ENCODE results near the gene SMPD4. TPM values are rescaled to one million over a fixed set of nuclear protein-coding genes. Genes with fewer than 3 reads are reported as not detected.
"Not testable (repeated sequence)": the region's sequence is repeated elsewhere in the genome, so short reads cannot be mapped to it uniquely, and the experiment has no call there.

SMPD4 gene
- total and polyA plus RNA-seq, 5 donors, result 19.9 to 24.8 (median 24.1) TPM

DNA sequence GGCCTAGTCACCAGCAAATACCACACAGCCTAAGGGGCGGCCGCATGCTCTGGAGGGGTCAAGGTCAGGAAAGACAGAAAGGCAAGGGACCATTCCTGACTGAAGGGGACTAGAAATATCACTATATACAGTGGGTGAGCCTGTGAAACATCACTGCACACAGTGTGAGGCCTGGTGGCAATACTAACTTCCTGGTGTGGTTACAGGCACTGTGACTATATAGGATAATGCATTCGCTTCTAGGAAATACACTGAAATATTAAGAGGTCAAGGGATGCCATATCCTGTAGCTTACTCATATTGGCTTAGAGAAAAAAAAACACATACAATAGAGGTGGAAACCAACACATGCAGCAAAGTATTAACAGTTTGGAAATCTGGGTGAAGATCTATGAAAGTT, 12.2 kb downstream of the SMPD4 start:
- DNase-seq; intact Hi-C loops (cut with DNase I); H3K4me1 ChIP-seq (ENCODE audit: control insufficient read depth, insufficient read depth, low read length); H3K4me3 ChIP-seq (ENCODE audit: low read length); H3K27me3 ChIP-seq (ENCODE audit: control insufficient read depth, insufficient read depth); H3K9me3 ChIP-seq (ENCODE audit: control insufficient read depth, low read length); H3K27ac ChIP-seq (ENCODE audit: low read length); ATAC-seq: not testable (repeated sequence)
- WGBS, result 93% methylated on average over 3 of the region's 3 CpGs

DNA sequence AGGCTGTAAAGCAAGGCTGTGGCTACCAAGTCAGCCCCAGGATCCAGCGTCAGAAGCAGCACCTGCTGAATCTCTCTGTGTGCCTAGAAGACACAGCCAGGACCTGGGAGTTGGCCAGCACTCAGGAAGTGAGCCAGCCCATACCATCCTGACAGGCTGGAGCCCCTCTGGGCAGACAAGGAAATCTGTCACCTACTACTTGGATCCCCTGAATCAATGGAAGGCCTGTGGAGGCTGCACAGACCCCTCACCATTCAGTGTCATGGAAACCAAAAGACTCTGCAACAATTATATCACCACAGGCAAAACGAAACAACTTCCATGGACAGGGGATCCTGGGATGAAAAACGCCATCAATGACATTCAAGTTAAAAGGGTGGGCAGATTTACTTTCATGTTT, 14.8 kb downstream of the SMPD4 start:
- H3K27me3 ChIP-seq (ENCODE audit: control insufficient read depth, insufficient read depth); ATAC-seq; H3K4me1 ChIP-seq (ENCODE audit: control insufficient read depth, insufficient read depth, low read length); H3K4me3 ChIP-seq (ENCODE audit: low read length); H3K9me3 ChIP-seq (ENCODE audit: control insufficient read depth, low read length); H3K27ac ChIP-seq (ENCODE audit: low read length); DNase-seq; intact Hi-C loops (cut with DNase I): not testable (repeated sequence)
- 83% methylated on average over 3 of the region's 3 CpGs for WGBS

DNA sequence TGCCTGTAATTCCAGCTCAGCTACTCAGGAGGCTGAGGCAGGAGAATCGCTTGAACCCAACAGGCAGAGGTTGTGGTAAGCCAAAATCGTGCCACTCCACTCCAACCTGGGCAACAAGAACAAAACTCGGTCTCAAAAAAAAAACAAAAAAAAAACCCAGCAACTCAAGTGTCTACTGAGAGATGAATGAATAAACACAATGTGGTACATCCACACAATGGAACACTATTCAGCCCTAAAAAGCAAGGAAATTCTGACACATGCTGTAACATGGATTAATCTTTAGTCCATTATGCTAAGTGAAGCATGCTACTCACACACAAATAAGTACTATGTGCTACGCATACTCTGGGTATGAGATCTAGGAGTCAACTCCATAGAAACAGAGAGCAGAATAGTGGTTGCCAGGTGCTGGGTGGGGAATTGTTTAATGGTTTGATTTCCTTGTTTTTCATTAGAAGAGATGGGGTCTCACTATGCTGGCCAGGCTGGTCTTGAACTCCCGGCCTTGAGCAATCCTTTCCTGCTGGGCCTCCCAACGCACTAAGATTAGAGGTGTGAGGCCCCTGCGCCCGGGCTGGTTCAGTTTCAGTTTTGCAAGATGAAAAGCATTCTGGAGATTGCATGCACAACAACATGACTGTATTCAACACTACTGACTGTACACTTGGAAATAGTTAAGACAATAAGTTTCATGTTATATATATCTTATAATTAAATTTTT, 15.9 kb downstream of the SMPD4 start:
- 97% methylated on average over 8 of the region's 8 CpGs for WGBS
- ATAC-seq, result no peak
- no peaks in the 10 kb centered on the region for H3K4me1 ChIP-seq (ENCODE audit: control insufficient read depth, insufficient read depth, low read length)

DNA sequence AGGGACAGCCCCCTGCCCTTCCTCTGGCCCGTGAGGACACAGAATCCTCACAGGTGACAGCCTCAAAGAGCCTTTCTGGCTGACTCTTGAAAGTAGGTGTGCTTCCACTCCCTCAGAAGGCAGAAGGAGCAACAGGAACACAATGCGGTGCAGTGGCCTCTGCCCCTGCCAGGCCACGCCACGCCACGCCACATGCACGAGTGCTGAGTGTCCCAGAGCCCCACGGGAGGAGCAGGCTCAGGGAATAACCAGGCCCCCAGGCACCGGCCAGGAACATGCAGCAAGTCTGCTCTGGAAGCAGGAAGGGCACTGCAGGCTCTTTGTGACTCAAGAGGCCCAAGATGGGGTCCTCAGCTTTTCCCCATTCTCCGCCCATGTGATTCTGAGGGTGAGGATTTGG, 18.4 kb downstream of the SMPD4 start:
- ATAC-seq (no peak), DNase-seq (no peak)
- intact Hi-C loops (cut with DNase I), result no loop called here
- 95% methylated on average over 9 of the region's 9 CpGs for WGBS
- Histone ChIP-seq H3K4me3 (ENCODE audit: low read length) (no peak overlapping the region), H3K27ac (ENCODE audit: low read length) (no peak overlapping the region), H3K9me3 (ENCODE audit: control insufficient read depth, low read length) (no peaks in the 10 kb centered on the region), H3K4me1 (ENCODE audit: control insufficient read depth, insufficient read depth, low read length) (no peaks in the 10 kb centered on the region), H3K27me3 (ENCODE audit: control insufficient read depth, insufficient read depth) (no peaks in the 10 kb centered on the region)

More for the DNA sequence above, 15.9 kb downstream of the SMPD4 start:
- Histone ChIP-seq H3K9me3 (ENCODE audit: control insufficient read depth, low read length) (no peaks in the 10 kb centered on the region), H3K27ac (ENCODE audit: low read length) (no peak overlapping the region), H3K4me3 (ENCODE audit: low read length) (no peak overlapping the region), H3K27me3 (ENCODE audit: control insufficient read depth, insufficient read depth) (no peaks in the 10 kb centered on the region)
- intact Hi-C loops (cut with DNase I), result no loop called here
- DNase-seq, result no peak

DNA sequence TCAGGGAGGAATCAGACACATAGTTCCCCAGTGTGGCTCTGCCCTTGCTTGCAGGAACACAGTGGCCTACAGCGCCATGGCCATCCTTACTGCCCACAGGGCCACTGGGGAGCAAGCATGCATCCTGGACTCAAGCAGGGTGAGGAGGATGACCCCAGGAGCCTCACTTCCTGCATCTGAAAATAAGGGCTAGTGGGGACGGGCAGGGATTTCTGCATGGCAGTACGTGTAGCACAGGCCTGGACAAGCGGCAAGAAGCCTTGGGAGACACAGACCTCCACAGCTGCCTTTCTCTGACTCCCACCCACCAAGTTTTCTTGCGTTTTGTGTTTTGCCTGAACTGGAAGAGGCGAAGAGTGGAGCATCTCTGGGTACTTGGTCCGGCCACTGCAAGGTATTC, 18.9 kb downstream of the SMPD4 start:
- H3K4me3 ChIP-seq (ENCODE audit: low read length); H3K27ac ChIP-seq (ENCODE audit: low read length); DNase-seq; intact Hi-C loops (cut with DNase I); ATAC-seq; H3K9me3 ChIP-seq (ENCODE audit: control insufficient read depth, low read length); H3K4me1 ChIP-seq (ENCODE audit: control insufficient read depth, insufficient read depth, low read length); H3K27me3 ChIP-seq (ENCODE audit: control insufficient read depth, insufficient read depth): not testable (repeated sequence)
- WGBS, result 91% methylated on average over 7 of the region's 7 CpGs

DNA sequence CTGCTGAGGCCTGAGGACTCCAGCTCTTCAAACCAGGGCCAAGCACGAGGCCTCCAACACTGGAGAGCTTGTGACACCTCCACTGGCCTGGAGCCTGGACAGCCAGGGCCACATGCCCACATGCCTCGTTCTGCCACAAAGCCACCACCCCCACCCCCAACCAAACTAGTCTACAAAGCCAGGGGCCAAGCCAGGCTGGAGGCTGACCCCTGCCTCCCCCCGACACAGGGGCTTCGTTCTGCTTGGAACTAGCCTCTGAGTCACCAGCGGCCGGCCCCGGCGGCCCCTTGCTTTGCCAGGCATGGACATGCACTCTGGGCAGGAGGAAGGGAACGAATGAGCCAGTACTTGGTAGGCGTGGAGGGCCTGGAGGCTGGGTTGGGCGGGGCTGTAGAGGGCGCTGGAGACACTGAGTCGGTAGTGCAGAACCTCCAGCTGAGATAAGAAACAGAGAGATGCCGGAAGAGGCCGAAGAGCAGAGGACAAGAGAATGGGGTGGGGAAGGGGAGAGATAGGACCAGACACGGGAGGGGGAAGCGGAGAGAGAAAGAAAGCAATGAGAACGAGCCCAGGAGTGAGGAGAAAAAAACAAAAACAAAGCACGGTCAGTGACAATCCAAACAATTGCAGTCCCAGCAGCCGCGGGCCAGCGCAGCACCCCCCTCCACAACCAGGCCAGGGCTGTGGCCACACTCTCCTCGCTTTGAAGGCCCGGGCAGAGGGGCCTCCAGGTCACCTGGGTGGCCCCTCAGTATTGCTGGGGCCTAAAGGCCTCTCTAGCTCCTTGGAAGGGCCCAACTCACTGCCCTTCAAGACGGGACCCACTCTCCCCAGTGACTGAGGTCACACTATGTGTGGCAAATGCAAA, 20.3 kb downstream of the SMPD4 start:
- H3K27ac ChIP-seq (ENCODE audit: low read length), result peak overlapping the region; percentile 3
- 54% methylated on average over 25 of the region's 25 CpGs for WGBS
- peak in 2 of 3 donors; percentile 77 to 81 for DNase-seq

DNA sequence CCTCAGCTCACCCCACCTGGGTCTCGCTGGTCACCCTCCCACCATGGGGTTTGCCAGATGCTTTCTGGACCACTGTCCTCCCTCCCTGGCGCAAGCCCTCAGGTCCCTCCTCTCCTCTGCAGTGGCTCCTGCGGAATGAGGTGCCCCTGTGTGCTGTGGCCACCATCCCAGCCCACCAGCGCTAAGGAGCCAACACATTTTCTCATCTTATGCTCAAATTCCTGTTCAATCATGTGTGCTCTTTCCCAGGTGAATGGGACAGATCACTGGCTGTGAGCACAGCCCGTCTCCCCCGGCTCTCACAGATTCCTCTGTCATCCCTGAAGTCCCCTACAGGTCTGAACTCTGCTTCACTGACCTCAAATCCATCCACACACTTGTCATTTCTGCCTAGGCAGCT, 21.3 kb downstream of the SMPD4 start:
- ATAC-seq (no peak), DNase-seq (no peak)
- Histone ChIP-seq H3K4me3 (ENCODE audit: low read length) (no peak overlapping the region), H3K27me3 (ENCODE audit: control insufficient read depth, insufficient read depth) (no peaks in the 10 kb centered on the region), H3K4me1 (ENCODE audit: control insufficient read depth, insufficient read depth, low read length) (no peaks in the 10 kb centered on the region), H3K9me3 (ENCODE audit: control insufficient read depth, low read length) (no peaks in the 10 kb centered on the region), H3K27ac (ENCODE audit: low read length) (no peak overlapping the region)
- intact Hi-C loops (cut with DNase I), result no loop called here
- 94% methylated on average over 6 of the region's 6 CpGs for WGBS

More for the DNA sequence above, 20.3 kb downstream of the SMPD4 start:
- H3K9me3 ChIP-seq (ENCODE audit: control insufficient read depth, low read length); H3K4me1 ChIP-seq (ENCODE audit: control insufficient read depth, insufficient read depth, low read length); H3K4me3 ChIP-seq (ENCODE audit: low read length); H3K27me3 ChIP-seq (ENCODE audit: control insufficient read depth, insufficient read depth); intact Hi-C loops (cut with DNase I): not testable (repeated sequence)
- peak; percentile 70 to 79 for ATAC-seq

DNA sequence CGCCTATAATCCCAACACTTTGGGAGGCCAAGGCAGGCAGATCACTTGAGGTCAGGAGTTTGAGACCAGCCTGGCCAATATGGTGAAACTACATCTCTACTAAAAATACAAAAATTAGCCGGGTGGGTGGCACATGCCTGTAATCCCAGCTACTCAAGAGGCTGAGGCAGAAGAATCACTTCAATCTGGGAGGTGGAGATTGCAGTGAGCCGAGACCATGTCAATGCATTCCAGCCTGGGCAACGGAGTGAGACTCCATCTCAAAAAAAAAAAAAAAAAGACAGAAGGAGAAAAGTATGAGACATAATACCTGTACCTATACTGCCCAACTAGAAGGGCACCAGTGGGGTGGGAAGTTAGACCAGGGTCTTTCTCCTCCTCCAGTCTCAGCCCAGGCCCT, 22.0 kb downstream of the SMPD4 start:
- not testable (repeated sequence) for ATAC-seq; H3K4me3 ChIP-seq (ENCODE audit: low read length); DNase-seq; H3K4me1 ChIP-seq (ENCODE audit: control insufficient read depth, insufficient read depth, low read length); H3K9me3 ChIP-seq (ENCODE audit: control insufficient read depth, low read length); H3K27ac ChIP-seq (ENCODE audit: low read length); H3K27me3 ChIP-seq (ENCODE audit: control insufficient read depth, insufficient read depth)
- intact Hi-C loops (cut with DNase I), result loop anchor here in 2 of 4 donors (5.0 kb wide), 1 partner anchor 173 kb away; no protein-coding TSS in a partner anchor
- WGBS, result 95% methylated on average over 4 of the region's 4 CpGs

DNA sequence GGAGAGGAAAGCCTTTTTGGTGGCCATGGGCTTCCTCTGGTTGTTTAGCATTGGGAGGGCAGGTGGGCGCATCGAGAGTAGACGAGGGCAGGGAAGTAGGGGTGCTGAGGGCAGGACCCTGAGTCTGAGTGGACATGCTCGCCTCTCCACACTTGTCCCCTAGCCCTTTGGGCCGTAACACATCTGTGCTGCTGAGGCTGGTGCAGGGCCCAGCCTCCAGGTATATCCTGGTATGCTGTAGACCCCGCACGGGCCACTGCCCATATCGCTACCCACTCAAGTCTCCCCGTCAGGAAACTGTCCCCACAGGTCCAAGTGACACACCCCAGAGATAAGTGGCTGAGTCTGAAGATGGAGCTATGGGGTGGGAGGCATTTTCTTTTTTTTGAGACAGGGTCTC, 22.8 kb downstream of the SMPD4 start:
- Histone ChIP-seq H3K4me3 (ENCODE audit: low read length) (no peak overlapping the region), H3K4me1 (ENCODE audit: control insufficient read depth, insufficient read depth, low read length) (no peaks in the 10 kb centered on the region), H3K27ac (ENCODE audit: low read length) (no peak overlapping the region), H3K27me3 (ENCODE audit: control insufficient read depth, insufficient read depth) (no peaks in the 10 kb centered on the region), H3K9me3 (ENCODE audit: control insufficient read depth, low read length) (no peaks in the 10 kb centered on the region)
- ATAC-seq (no peak), DNase-seq (no peak)
- 89% methylated on average over 9 of the region's 9 CpGs for WGBS
- intact Hi-C loops (cut with DNase I), result loop anchor here in 2 of 4 donors (5.0 kb wide), 1 partner anchor 174 kb away; no protein-coding TSS in a partner anchor

DNA sequence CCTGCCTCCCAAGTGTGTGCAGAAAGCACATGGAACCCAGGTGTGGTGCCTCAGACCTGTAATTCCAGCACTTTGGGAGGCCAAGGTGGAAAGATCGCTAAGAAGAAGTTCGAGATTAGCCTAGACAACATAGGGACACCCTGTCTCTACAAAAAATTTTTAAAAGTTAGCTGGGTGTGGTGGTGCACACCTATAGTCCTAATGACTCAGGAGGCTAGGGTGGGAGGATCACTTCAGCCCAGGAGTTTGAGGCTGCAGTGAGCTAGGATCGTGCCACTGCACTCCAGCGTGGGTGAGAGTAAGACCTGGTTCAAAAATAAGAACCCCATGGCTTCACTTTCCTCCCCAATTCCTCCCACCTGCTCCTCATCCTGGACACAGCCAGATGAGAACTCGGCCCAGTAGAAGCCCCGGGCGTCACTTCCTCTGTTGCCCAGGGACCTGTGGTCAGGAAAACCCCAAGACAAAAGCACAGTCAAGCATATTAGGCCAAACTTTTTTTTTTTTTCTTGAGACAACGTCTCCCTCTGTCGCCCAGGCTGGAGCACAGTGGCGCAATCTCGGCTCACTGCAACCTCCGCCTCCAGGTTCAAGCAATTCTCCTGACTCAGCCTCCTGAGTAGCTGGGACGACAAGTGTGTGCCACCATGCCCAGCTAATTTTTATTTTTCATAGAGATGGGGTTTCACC, 23.4 kb downstream of the SMPD4 start:
- H3K4me3 ChIP-seq (ENCODE audit: low read length); H3K4me1 ChIP-seq (ENCODE audit: control insufficient read depth, insufficient read depth, low read length); H3K27ac ChIP-seq (ENCODE audit: low read length); DNase-seq; ATAC-seq; H3K9me3 ChIP-seq (ENCODE audit: control insufficient read depth, low read length); H3K27me3 ChIP-seq (ENCODE audit: control insufficient read depth, insufficient read depth): not testable (repeated sequence)
- 71% methylated on average over 13 of the region's 13 CpGs for WGBS
- intact Hi-C loops (cut with DNase I), result loop anchor here in 2 of 4 donors (5.0 kb wide), 1 partner anchor 174 kb away; no protein-coding TSS in a partner anchor
